Erythroblast (primary cell): ENCODE data around the gene ARFGAP3.

Source experiments
- GATA1 ChIP-seq: IDR thresholded peaks from 2 replicates; pipeline ENCODE4 v1.6.1; 2011; ENCODE audit warnings: low read depth, mild to moderate bottlenecking, control low read depth, low read length, moderate library complexity
- POLR2A ChIP-seq: IDR thresholded peaks from 2 replicates; pipeline ENCODE4 v1.6.1; 2011; ENCODE audit warnings: mild to moderate bottlenecking, low read length

- TF ChIP-seq POLR2A, result no peak
- TF ChIP-seq GATA1, result no peak
These were observed 5.1 kb upstream of the ARFGAP3 start for GRCh38 chr22:42862045-42862734.
